Parathyroid adenoma (tissue), 2 donors: ENCODE measurements around the gene NAGLU.
"Not testable (repeated sequence)": the region's sequence is repeated elsewhere in the genome, so short reads cannot be mapped to it uniquely, and the experiment has no call there.

Source experiments
- H2AFZ ChIP-seq: fragments of 300-600 bp; sonication (generic); one replicate; pipeline ENCODE4 v1.7.0; 2017; ENCODE audit warnings: antibody characterized with exemption, mild to moderate bottlenecking
- H3K27ac ChIP-seq: fragments of 300-600 bp; sonication (generic); one replicate; pipeline ENCODE4 v1.7.0; 2017
- H3K27me3 ChIP-seq: fragments of 300-600 bp; sonication (generic); one replicate; pipeline ENCODE4 v1.7.0; 2017; ENCODE audit warnings: low read length; ENCODE audit not compliant: control insufficient read depth, insufficient read depth
- H3K36me3 ChIP-seq: fragments of 300-600 bp; sonication (generic); one replicate; pipeline ENCODE4 v1.7.0; 2017; ENCODE audit warnings: low read length; ENCODE audit not compliant: control insufficient read depth, insufficient read depth
- H3K4me1 ChIP-seq: fragments of 300-600 bp; sonication (generic); one replicate; pipeline ENCODE4 v1.7.0; 2017; ENCODE audit warnings: control low read depth
- H3K4me2 ChIP-seq: fragments of 300-600 bp; sonication (generic); one replicate; pipeline ENCODE4 v1.7.0; 2017; ENCODE audit warnings: low read length
- H3K4me3 ChIP-seq: fragments of 300-600 bp; sonication (generic); one replicate; pipeline ENCODE4 v1.7.0; 2017; ENCODE audit warnings: low read depth, low read length
- H3K79me2 ChIP-seq: fragments of 300-600 bp; sonication (generic); one replicate; pipeline ENCODE4 v1.7.0; 2017; ENCODE audit warnings: control low read depth
- H3K9ac ChIP-seq: fragments of 300-600 bp; sonication (generic); one replicate; pipeline ENCODE4 v1.7.0; 2017; ENCODE audit warnings: mild to moderate bottlenecking
- H3K9me3 ChIP-seq: fragments of 300-600 bp; sonication (generic); one replicate; pipeline ENCODE4 v1.7.0; 2017; ENCODE audit warnings: low read length; ENCODE audit not compliant: control insufficient read depth
- TF ChIP-seq, protein P1 (sequence below): fragments of 300-600 bp; sonication (generic); IDR thresholded peaks from one replicate; pipeline ENCODE4 v1.7.0; 2017; ENCODE audit warnings: antibody characterized with exemption, mild to moderate bottlenecking
- donor health status: primary hyperparathyroidism.

The NAGLU gene

DNA sequence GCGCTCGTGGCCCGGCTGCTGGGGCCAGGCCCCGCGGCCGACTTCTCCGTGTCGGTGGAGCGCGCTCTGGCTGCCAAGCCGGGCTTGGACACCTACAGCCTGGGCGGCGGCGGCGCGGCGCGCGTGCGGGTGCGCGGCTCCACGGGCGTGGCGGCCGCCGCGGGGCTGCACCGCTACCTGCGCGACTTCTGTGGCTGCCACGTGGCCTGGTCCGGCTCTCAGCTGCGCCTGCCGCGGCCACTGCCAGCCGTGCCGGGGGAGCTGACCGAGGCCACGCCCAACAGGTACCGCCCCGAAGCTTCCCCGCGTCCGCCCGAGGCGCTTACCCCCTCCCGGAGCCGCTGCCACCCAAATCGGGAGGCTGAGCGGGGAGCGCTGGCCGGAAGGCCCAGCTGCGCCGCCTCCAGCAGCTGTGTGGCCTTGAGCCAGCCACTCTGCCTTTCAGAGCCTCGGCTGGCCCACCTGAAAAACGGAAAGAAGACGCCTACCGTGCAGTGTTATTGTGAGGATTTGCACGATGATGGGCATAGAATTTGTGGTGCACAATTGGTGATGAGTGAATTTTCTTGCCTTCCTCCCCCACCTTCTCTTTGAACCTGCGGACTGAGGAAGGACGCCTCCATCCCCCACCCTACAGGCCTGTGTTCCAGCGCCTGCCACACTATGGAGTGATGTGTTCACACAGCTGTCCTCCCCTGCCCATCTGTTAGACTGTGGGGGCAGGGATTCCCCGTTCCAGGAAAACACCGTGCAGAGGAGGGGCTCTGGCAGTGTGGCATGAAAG lies 523 bp downstream of the NAGLU start:
- Histone ChIP-seq H2AFZ (peak overlapping the region; percentile 90), H3K79me2 (no peaks in the 10 kb centered on the region), H3K4me1 (peaks cover 4% of the 10 kb centered on the region), H3K36me3 (no peaks in the 10 kb centered on the region), H3K9ac (no peak overlapping the region), H3K27ac (peak overlapping the region; percentile 75), H3K4me3 (peak overlapping the region; percentile 61), H3K27me3 (no peaks in the 10 kb centered on the region), H3K4me2 (peak overlapping the region; percentile 70), H3K9me3 (no peaks in the 10 kb centered on the region)
- TF ChIP-seq, protein P1, sequence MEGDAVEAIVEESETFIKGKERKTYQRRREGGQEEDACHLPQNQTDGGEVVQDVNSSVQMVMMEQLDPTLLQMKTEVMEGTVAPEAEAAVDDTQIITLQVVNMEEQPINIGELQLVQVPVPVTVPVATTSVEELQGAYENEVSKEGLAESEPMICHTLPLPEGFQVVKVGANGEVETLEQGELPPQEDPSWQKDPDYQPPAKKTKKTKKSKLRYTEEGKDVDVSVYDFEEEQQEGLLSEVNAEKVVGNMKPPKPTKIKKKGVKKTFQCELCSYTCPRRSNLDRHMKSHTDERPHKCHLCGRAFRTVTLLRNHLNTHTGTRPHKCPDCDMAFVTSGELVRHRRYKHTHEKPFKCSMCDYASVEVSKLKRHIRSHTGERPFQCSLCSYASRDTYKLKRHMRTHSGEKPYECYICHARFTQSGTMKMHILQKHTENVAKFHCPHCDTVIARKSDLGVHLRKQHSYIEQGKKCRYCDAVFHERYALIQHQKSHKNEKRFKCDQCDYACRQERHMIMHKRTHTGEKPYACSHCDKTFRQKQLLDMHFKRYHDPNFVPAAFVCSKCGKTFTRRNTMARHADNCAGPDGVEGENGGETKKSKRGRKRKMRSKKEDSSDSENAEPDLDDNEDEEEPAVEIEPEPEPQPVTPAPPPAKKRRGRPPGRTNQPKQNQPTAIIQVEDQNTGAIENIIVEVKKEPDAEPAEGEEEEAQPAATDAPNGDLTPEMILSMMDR = no peak

DNA sequence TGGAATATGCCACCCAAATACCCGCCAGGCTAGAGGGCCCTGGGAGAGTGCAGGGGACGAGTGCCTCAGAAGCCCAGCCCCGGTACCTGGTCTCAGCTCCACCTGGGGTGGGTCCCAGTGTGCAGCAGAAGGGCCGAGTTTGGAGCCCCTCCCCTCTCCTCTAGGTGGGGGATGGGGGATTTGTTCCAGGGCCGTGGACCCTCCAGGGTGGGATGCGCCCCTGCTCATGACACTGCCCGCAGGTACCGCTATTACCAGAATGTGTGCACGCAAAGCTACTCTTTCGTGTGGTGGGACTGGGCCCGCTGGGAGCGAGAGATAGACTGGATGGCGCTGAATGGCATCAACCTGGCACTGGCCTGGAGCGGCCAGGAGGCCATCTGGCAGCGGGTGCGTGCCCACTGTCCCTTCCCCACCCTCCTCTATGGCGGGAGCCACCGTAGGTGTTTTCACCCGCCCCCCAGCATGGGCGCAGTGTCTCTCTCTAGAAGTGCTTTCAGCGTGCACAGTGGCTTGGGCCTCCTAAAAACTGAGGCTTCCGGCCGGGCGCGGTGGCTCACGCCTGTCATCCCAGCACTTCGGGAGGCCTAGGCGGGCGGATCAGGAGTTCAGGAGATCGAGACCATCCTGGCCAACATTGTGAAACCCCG lies 1.2 kb downstream of the NAGLU start:
- no peaks in the 10 kb centered on the region for H3K79me2 ChIP-seq
- TF ChIP-seq, protein P1 = no peak

DNA sequence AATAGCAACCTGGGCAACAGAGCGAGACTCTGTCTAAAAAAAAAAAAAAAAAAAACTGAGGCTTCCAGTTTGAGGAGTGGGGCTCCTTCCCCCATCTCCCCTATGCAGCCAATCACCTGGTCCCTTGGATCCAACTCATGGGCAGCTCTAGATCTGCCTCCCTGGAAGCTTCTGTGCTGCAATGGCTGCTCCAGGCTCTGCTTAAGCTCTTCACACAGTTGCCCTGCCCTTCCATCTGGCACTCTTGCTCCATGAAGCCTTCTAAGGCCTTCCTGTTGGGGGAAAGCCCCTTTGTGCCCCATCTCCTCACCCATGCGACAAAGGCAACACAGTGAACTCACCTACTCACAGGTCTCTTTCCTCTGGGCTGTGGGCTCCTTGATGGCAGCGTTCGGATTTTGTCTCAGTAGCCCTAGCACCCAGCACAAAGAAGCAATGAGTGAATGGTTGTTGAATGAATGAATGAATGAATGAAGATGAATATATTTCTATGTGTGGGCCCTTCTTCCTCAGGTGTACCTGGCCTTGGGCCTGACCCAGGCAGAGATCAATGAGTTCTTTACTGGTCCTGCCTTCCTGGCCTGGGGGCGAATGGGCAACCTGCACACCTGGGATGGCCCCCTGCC lies 1.9 kb downstream of the NAGLU start:
- Histone ChIP-seq H3K4me2 (no peak overlapping the region), H3K27me3 (no peaks in the 10 kb centered on the region), H3K9me3 (no peaks in the 10 kb centered on the region), H3K36me3 (no peaks in the 10 kb centered on the region), H3K4me1 (peaks cover 4% of the 10 kb centered on the region), H3K4me3 (no peak overlapping the region), H3K79me2 (no peaks in the 10 kb centered on the region), H3K9ac (no peak overlapping the region), H3K27ac (no peak overlapping the region), H2AFZ (no peak overlapping the region)
- TF ChIP-seq, protein P1 = no peak

More for the DNA sequence above, 1.2 kb downstream of the NAGLU start:
- peaks cover 4% of the 10 kb centered on the region for H3K4me1 ChIP-seq
- no peaks in the 10 kb centered on the region for H3K27me3 ChIP-seq
- H3K9ac ChIP-seq = no peak overlapping the region
- peak overlapping the region; percentile 70 for H3K4me2 ChIP-seq
- no peaks in the 10 kb centered on the region for H3K9me3 ChIP-seq
- H3K36me3 ChIP-seq = no peaks in the 10 kb centered on the region
- H3K4me3 ChIP-seq = peak overlapping the region; percentile 61
- no peak overlapping the region for H2AFZ ChIP-seq
- peak overlapping the region; percentile 75 for H3K27ac ChIP-seq

DNA sequence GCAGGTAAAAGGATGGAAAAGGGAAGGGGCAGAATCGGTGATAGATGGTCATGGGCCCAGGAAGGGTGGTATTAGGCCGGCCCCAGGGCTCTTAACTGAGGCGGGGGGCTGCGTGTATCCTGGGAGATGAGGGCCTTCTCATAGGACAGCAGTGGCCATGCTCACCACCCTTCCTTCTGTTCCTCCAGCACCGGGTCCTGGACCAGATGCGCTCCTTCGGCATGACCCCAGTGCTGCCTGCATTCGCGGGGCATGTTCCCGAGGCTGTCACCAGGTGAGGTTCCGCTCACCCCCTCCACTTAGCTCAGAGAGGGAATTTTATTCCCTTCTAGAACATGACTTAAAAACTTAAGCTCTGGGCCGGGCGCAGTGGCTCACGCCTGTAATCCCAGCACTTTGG lies 2.4 kb downstream of the NAGLU start:
- Histone ChIP-seq H3K27ac (no peak overlapping the region), H3K36me3 (no peaks in the 10 kb centered on the region), H3K79me2 (no peaks in the 10 kb centered on the region), H3K27me3 (no peaks in the 10 kb centered on the region), H3K4me2 (no peak overlapping the region), H2AFZ (no peak overlapping the region), H3K9me3 (no peaks in the 10 kb centered on the region), H3K4me1 (peaks cover 4% of the 10 kb centered on the region), H3K4me3 (no peak overlapping the region), H3K9ac (no peak overlapping the region)
- TF ChIP-seq, protein P1 = no peak

DNA sequence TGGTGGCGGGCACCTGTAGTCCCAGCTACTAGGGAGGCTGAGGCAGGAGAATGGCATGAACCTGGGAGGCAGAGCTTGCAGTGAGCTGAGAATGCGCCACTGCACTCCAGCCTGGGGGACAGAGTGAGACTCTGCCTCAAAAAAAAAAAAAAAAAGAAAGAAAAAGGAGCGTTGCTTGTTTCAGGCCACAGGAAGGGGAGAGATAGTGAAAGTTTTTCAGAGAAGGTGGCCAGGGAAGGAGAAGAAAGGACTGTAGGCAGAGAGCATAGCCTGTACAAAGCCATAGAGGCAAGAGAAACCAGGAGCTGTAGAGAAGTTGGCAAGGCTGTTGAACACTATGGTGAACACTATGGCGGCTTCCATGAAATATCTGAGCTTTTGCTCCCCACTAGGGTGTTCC lies 4.5 kb downstream of the NAGLU start:
- H2AFZ ChIP-seq, H3K27me3 ChIP-seq, H3K9me3 ChIP-seq, H3K4me1 ChIP-seq, H3K9ac ChIP-seq, H3K27ac ChIP-seq, H3K4me2 ChIP-seq, H3K79me2 ChIP-seq, H3K4me3 ChIP-seq, H3K36me3 ChIP-seq: not testable (repeated sequence)
